Naive thymus-derived CD8-positive, alpha-beta T cell (primary cell): Measurements from ENCODE around the gene BTC. TPM values are rescaled to one million over a fixed set of nuclear protein-coding genes. Genes with fewer than 3 reads are reported as not detected.
A peak's percentile ranks its signal among the peaks of the same experiment; 100 is the strongest.
"Not testable (repeated sequence)": the region's sequence is repeated elsewhere in the genome, so short reads cannot be mapped to it uniquely, and the experiment has no call there.

Experiments
- ATAC-seq, 2 donors: fragments of 150-1000 bp; cut with Tn5 transposase in 1 of 2; sonication (Bioruptor Pico), chemical (Tn5 transposase) in 1 of 2; 1 replicate in 1 of 2; 2 replicates in 1 of 2; pipeline ENCODE4 v1.10.0; 2021; ENCODE audit warnings: mild to moderate bottlenecking in 2 of 2, moderate library complexity in 2 of 2
- POLR2A ChIA-PET: fragments of 350-600 bp; sonication (Branson Sonifier 250); formaldehyde crosslinking; loops from one replicate; lab custom pipeline; 2021; ENCODE audit warnings: antibody characterized with exemption; lab: Charles Lee
- DNase-seq, 10 donors: peaks; one replicate each; pipeline versions ENCODE4 v3.0.0 to v3.0.0-alpha.2; 2020 to 2022
- H3K27ac Mint-ChIP-seq, 10 donors: one replicate each; pipeline ENCODE4 v1.8.0; 2020 to 2022; ENCODE audit warnings: mild to moderate bottlenecking in 10 of 10, mixed read lengths in 10 of 10, moderate library complexity in 4 of 10, inconsistent platforms in 1 of 10
- H3K27me3 Mint-ChIP-seq, 5 donors: one replicate each; pipeline ENCODE4 v1.8.0; 2021 to 2022; ENCODE audit warnings: mixed read lengths in 5 of 5
- H3K36me3 Mint-ChIP-seq, 3 donors: one replicate each; pipeline ENCODE4 v1.8.0; 2020 to 2022; ENCODE audit warnings: mixed read lengths in 3 of 3, mild to moderate bottlenecking in 2 of 3, inconsistent platforms in 1 of 3
- H3K4me1 Mint-ChIP-seq, 4 donors: one replicate each; pipeline ENCODE4 v1.8.0; 2021 to 2022; ENCODE audit warnings: mixed read lengths in 4 of 4
- H3K4me3 Mint-ChIP-seq, 10 donors: one replicate each; pipeline ENCODE4 v1.8.0; 2020 to 2022; ENCODE audit warnings: mild to moderate bottlenecking in 10 of 10, mixed read lengths in 10 of 10, moderate library complexity in 6 of 10, inconsistent platforms in 1 of 10
- H3K9me3 Mint-ChIP-seq, 9 donors: one replicate each; pipeline ENCODE4 v1.8.0; 2020 to 2022; ENCODE audit warnings: mixed read lengths in 9 of 9, mild to moderate bottlenecking in 3 of 9, inconsistent platforms in 1 of 9, moderate library complexity in 1 of 9
- polyA plus RNA-seq, 3 donors: library from polyadenylated mRNA; unstranded; fragments of 300-500 nt; fragmentation: Illumina TruSeq; gene quantifications; one replicate each; pipeline ENCODE4 v1.2.3, GENCODE V29; 2021
- total RNA-seq, 8 experiments: library from RNA in 2 of 8; stranded (reverse) in 2 of 8; gene quantifications; one replicate each; pipeline ENCODE4 v1.2.3 and lab custom pipeline; 2021 to 2026

The BTC gene
- total RNA-seq (not detected), polyA plus RNA-seq (not detected), total RNA-seq (lab: John Stamatoyannopoulos, UW) (0 to 0.06 (median 0) reads per million in 6 experiments)

GRCh38 chr4:74794382-74795010 is at the start of gene BTC:
Gene BTC, minus strand, starts transcription at chr4:74794523. Its CDS starts 198 bp downstream, at chr4:74794325.
- ATAC-seq (no peak), DNase-seq (no peak)
- Mint-ChIP-seq H3K27ac (peak within 1 kb of the TSS in 1 of 10 donors; percentile 40), H3K27me3 (peaks cover 19 to 77% (median 40%) of the 10 kb centered on the region in 5 donors), H3K4me3 (peak within 1 kb of the TSS in 7 of 10 donors; percentile 10 to 70 (median 45)), H3K36me3 (no peaks in the 10 kb centered on the region), H3K9me3 (peaks cover 0 to 2% (median 0%) of the 10 kb centered on the region in 9 donors), H3K4me1 (peaks cover 0 to 10% (median 4%) of the 10 kb centered on the region in 4 donors)
- POLR2A ChIA-PET: no interaction called here

- no peak overlapping the region for H3K27ac Mint-ChIP-seq
- POLR2A ChIA-PET: no interaction called here
- H3K4me3 Mint-ChIP-seq: no peak overlapping the region
- no peak for ATAC-seq
- H3K36me3 Mint-ChIP-seq: no peaks in the 10 kb centered on the region
- peaks cover 0 to 2% (median 0%) of the 10 kb centered on the region in 9 donors for H3K9me3 Mint-ChIP-seq
- peaks cover 1 to 13% (median 9%) of the 10 kb centered on the region in 5 donors for H3K27me3 Mint-ChIP-seq
- H3K4me1 Mint-ChIP-seq: no peaks in the 10 kb centered on the region
- no peak for DNase-seq
Observed at GRCh38 chr4:74840936-74841509, 46.7 kb upstream of the BTC start.

- Mint-ChIP-seq H3K4me3 (no peak overlapping the region), H3K27me3 (peaks cover 0 to 12% (median 1%) of the 10 kb centered on the region in 5 donors), H3K9me3 (no peaks in the 10 kb centered on the region), H3K4me1 (no peaks in the 10 kb centered on the region), H3K27ac (no peak overlapping the region), H3K36me3 (no peaks in the 10 kb centered on the region)
- DNase-seq (no peak), ATAC-seq (no peak)
- POLR2A ChIA-PET: no interaction called here
Observed at GRCh38 chr4:74838746-74839370, 44.5 kb upstream of the BTC start.

- no peak overlapping the region for H3K27ac Mint-ChIP-seq
- peaks cover 0 to 4% (median 0%) of the 10 kb centered on the region in 3 donors for H3K36me3 Mint-ChIP-seq
- H3K9me3 Mint-ChIP-seq: peaks cover 0 to 20% (median 9%) of the 10 kb centered on the region in 9 donors
- H3K4me3 Mint-ChIP-seq: no peak overlapping the region
- H3K27me3 Mint-ChIP-seq: peaks cover 0 to 11% (median 2%) of the 10 kb centered on the region in 5 donors
- no peaks in the 10 kb centered on the region for H3K4me1 Mint-ChIP-seq
- POLR2A ChIA-PET: no interaction called here
- DNase-seq (no peak), ATAC-seq (no peak)
Observed at GRCh38 chr4:74830928-74831327, 36.6 kb upstream of the BTC start.

- Mint-ChIP-seq H3K27ac (no peak overlapping the region), H3K4me1 (no peaks in the 10 kb centered on the region), H3K27me3 (peaks cover 0 to 28% (median 6%) of the 10 kb centered on the region in 5 donors), H3K36me3 (no peaks in the 10 kb centered on the region), H3K9me3 (peaks cover 0 to 8% (median 2%) of the 10 kb centered on the region in 9 donors), H3K4me3 (no peak overlapping the region)
- POLR2A ChIA-PET: no interaction called here
- no peak for DNase-seq
- ATAC-seq: no peak
Observed at GRCh38 chr4:74823194-74823593, 28.9 kb upstream of the BTC start.

GRCh38 chr4:74822603-74823002 is 28.3 kb upstream of the BTC start:
- no peak for DNase-seq
- no peak for ATAC-seq
- no peak overlapping the region for H3K4me3 Mint-ChIP-seq

GRCh38 chr4:74821541-74821940 is 27.2 kb upstream of the BTC start:
- Mint-ChIP-seq H3K27ac (no peak overlapping the region), H3K36me3 (no peaks in the 10 kb centered on the region), H3K9me3 (peaks cover 0 to 8% (median 0%) of the 10 kb centered on the region in 9 donors), H3K4me3 (no peak overlapping the region), H3K4me1 (no peaks in the 10 kb centered on the region), H3K27me3 (peaks cover 0 to 28% (median 6%) of the 10 kb centered on the region in 5 donors)
- ATAC-seq (no peak), DNase-seq (no peak)
- POLR2A ChIA-PET: no interaction called here

More at GRCh38 chr4:74822603-74823002, 28.3 kb upstream of the BTC start:
- POLR2A ChIA-PET: no interaction called here
- Mint-ChIP-seq H3K4me1 (no peaks in the 10 kb centered on the region), H3K9me3 (peaks cover 0 to 8% (median under 1%) of the 10 kb centered on the region in 9 donors), H3K27ac (no peak overlapping the region), H3K27me3 (peaks cover 0 to 28% (median 6%) of the 10 kb centered on the region in 5 donors), H3K36me3 (no peaks in the 10 kb centered on the region)

- POLR2A ChIA-PET: no interaction called here
- no peak for DNase-seq
- H3K4me1 Mint-ChIP-seq: no peaks in the 10 kb centered on the region
- no peak overlapping the region for H3K27ac Mint-ChIP-seq
- no peak overlapping the region for H3K4me3 Mint-ChIP-seq
- peaks cover 3 to 10% (median 5%) of the 10 kb centered on the region in 9 donors for H3K9me3 Mint-ChIP-seq
- peaks cover 0 to 17% (median 5%) of the 10 kb centered on the region in 5 donors for H3K27me3 Mint-ChIP-seq
- peaks cover 0 to 5% (median 0%) of the 10 kb centered on the region in 3 donors for H3K36me3 Mint-ChIP-seq
- ATAC-seq: no peak
Observed at GRCh38 chr4:74814052-74814451, 19.7 kb upstream of the BTC start.

GRCh38 chr4:74812056-74812455 is 17.7 kb upstream of the BTC start:
- H3K4me1 Mint-ChIP-seq, H3K4me3 Mint-ChIP-seq, H3K27ac Mint-ChIP-seq, H3K9me3 Mint-ChIP-seq, POLR2A ChIA-PET, H3K36me3 Mint-ChIP-seq, DNase-seq, ATAC-seq: not testable (repeated sequence)
- H3K27me3 Mint-ChIP-seq: peaks cover 0 to 17% (median 5%) of the 10 kb centered on the region in 5 donors

GRCh38 chr4:74805601-74806000 is 11.3 kb upstream of the BTC start:
- H3K4me1 Mint-ChIP-seq: no peaks in the 10 kb centered on the region
- H3K27me3 Mint-ChIP-seq: peaks cover 0 to 14% (median 10%) of the 10 kb centered on the region in 5 donors
- DNase-seq (no peak), ATAC-seq (no peak)
- H3K27ac Mint-ChIP-seq: no peak overlapping the region
- no peaks in the 10 kb centered on the region for H3K36me3 Mint-ChIP-seq
- H3K4me3 Mint-ChIP-seq: no peak overlapping the region
- POLR2A ChIA-PET: no interaction called here
- H3K9me3 Mint-ChIP-seq: no peaks in the 10 kb centered on the region

GRCh38 chr4:74800310-74800709 is 6.0 kb upstream of the BTC start:
- DNase-seq: no peak
- H3K9me3 Mint-ChIP-seq: peaks cover 0 to 2% (median 0%) of the 10 kb centered on the region in 9 donors
- H3K27ac Mint-ChIP-seq: no peak overlapping the region
- no peak overlapping the region for H3K4me3 Mint-ChIP-seq
- no peaks in the 10 kb centered on the region for H3K4me1 Mint-ChIP-seq
- POLR2A ChIA-PET: no interaction called here
- peaks cover 12 to 28% (median 20%) of the 10 kb centered on the region in 5 donors for H3K27me3 Mint-ChIP-seq
- no peaks in the 10 kb centered on the region for H3K36me3 Mint-ChIP-seq
- no peak for ATAC-seq

- no peak overlapping the region for H3K4me3 Mint-ChIP-seq
- POLR2A ChIA-PET: no interaction called here
- H3K4me1 Mint-ChIP-seq: peaks cover 0 to 10% (median 4%) of the 10 kb centered on the region in 4 donors
- no peak overlapping the region for H3K27ac Mint-ChIP-seq
- peaks cover 0 to 2% (median 0%) of the 10 kb centered on the region in 9 donors for H3K9me3 Mint-ChIP-seq
- ATAC-seq (no peak), DNase-seq (no peak)
- no peaks in the 10 kb centered on the region for H3K36me3 Mint-ChIP-seq
- H3K27me3 Mint-ChIP-seq: peaks cover 13 to 65% (median 38%) of the 10 kb centered on the region in 5 donors
Observed at GRCh38 chr4:74796631-74797030, 2.3 kb upstream of the BTC start.
